Epidermal melanocyte (primary cell): ENCODE measurements around the gene ERLIN1.

Experiments used
- DNase-seq: peaks from one replicate; pipeline ENCODE4 v3.0.0; 2011; ENCODE audit warnings: low spot score; ENCODE audit not compliant: insufficient read length

The ERLIN1 gene

GRCh38 chr10:100185364-100186252, at the start of gene ERLIN1:
ERLIN1 (minus strand) TSS chr10:100186029; CDS start chr10:100185626, 403 bp downstream.
- peak; percentile 84 for DNase-seq

- no peak for DNase-seq
Measured at GRCh38 chr10:100232101-100232500, 46.3 kb upstream of the ERLIN1 start.

GRCh38 chr10:100229819-100230422, 44.1 kb upstream of the ERLIN1 start:
- DNase-seq, result no peak

- DNase-seq, result no peak
Measured at GRCh38 chr10:100223879-100224278, 38.0 kb upstream of the ERLIN1 start.

- no peak for DNase-seq
Measured at GRCh38 chr10:100222529-100222928, 36.7 kb upstream of the ERLIN1 start.

GRCh38 chr10:100216006-100216405, 30.2 kb upstream of the ERLIN1 start:
- no peak for DNase-seq

GRCh38 chr10:100209303-100209702, 23.5 kb upstream of the ERLIN1 start:
- DNase-seq, result no peak

- DNase-seq, result no peak
Measured at GRCh38 chr10:100208276-100208675, 22.4 kb upstream of the ERLIN1 start.

- no peak for DNase-seq
Measured at GRCh38 chr10:100204370-100204769, 18.5 kb upstream of the ERLIN1 start.

GRCh38 chr10:100201549-100201948, 15.7 kb upstream of the ERLIN1 start:
- no peak for DNase-seq

GRCh38 chr10:100194711-100195110, 8.9 kb upstream of the ERLIN1 start:
- DNase-seq, result no peak

- no peak for DNase-seq
Measured at GRCh38 chr10:100192350-100192749, 6.5 kb upstream of the ERLIN1 start.

GRCh38 chr10:100186253-100187212, 704 bp upstream of the ERLIN1 start:
- no peak for DNase-seq

- DNase-seq, result no peak
Measured at GRCh38 chr10:100184840-100185239, 989 bp downstream of the ERLIN1 start.

GRCh38 chr10:100184426-100184825, 1.4 kb downstream of the ERLIN1 start:
- no peak for DNase-seq

- no peak for DNase-seq
Measured at GRCh38 chr10:100183481-100183880, 2.3 kb downstream of the ERLIN1 start.

GRCh38 chr10:100182908-100183307, 2.9 kb downstream of the ERLIN1 start:
- DNase-seq, result no peak

GRCh38 chr10:100182281-100182680, 3.5 kb downstream of the ERLIN1 start:
- no peak for DNase-seq

GRCh38 chr10:100175875-100176274, 10.0 kb downstream of the ERLIN1 start:
- DNase-seq, result no peak

- no peak for DNase-seq
Measured at GRCh38 chr10:100174699-100175677, 10.8 kb downstream of the ERLIN1 start.
